Psoas muscle (tissue), 8 donors: ENCODE results near the gene TMEM267. TPM values are rescaled to one million over a fixed set of nuclear protein-coding genes. Genes with fewer than 3 reads are reported as not detected.

Source experiments
- ATAC-seq, 4 donors: fragments of 200-7000 bp; cut with Tn5 transposase; one replicate each; pipeline ENCODE4 v1.9.1; 2020; ENCODE audit warnings: moderate library complexity in 3 of 4, mild to moderate bottlenecking in 2 of 4
- DNase-seq, 2 donors: peaks; one replicate each; pipeline ENCODE4 v3.0.0-alpha.2; 2020
- H3K27ac ChIP-seq: fragments of 200-600 bp; one replicate; pipeline ENCODE4 v1.8.0; 2022
- H3K27me3 ChIP-seq, 3 donors: fragments of 200-600 bp in 1 of 3; one replicate each; pipeline versions ENCODE4 v1.6.1 to v1.8.0; 2013 to 2022; ENCODE audit warnings: low read length in 2 of 3, mild to moderate bottlenecking in 2 of 3, moderate library complexity in 1 of 3; ENCODE audit not compliant: insufficient read depth in 3 of 3
- H3K36me3 ChIP-seq, 2 donors: fragments of 200-600 bp in 1 of 2; one replicate each; pipeline versions ENCODE4 v1.6.1 to v1.8.0; 2013 to 2022; ENCODE audit warnings: low read depth in 1 of 2, mild to moderate bottlenecking in 1 of 2, moderate library complexity in 1 of 2; ENCODE audit not compliant: insufficient read depth in 1 of 2
- H3K4me1 ChIP-seq: fragments of 200-600 bp; one replicate; pipeline ENCODE4 v1.8.0; 2022
- H3K4me3 ChIP-seq: fragments of 200-600 bp; one replicate; pipeline ENCODE4 v1.8.0; 2022; ENCODE audit warnings: mild to moderate bottlenecking
- H3K9me3 ChIP-seq: fragments of 200-600 bp; one replicate; pipeline ENCODE4 v1.8.0; 2022
- CTCF ChIP-seq: fragments of 200-600 bp; IDR thresholded peaks from one replicate; pipeline ENCODE4 v1.8.0; 2022; ENCODE audit warnings: antibody characterized with exemption
- WGBS, 3 donors: extraction: QIAGEN DNeasy Blood & Tissue Kit; methylation state at CpG; one replicate each; pipeline versions ENCODE4 v1.1.6 to v1.1.7; 2013; 5-methylcytosine and 5-hydroxymethylcytosine counted together
- intact Hi-C, 2 donors: fragments of 100-400 bp; cut with DNase I; formaldehyde crosslinking; loops; one replicate each; pipeline versions ENCODE4 v1.11.0 to v1.14.2; 2022
- polyA plus RNA-seq, 3 donors: library from polyadenylated mRNA; stranded (reverse); fragments of 200-250 nt; gene quantifications; one replicate each; pipeline ENCODE4 v1.2.3, GENCODE V29; 2013
- total RNA-seq, 4 donors: library from RNA; stranded (reverse); fragmentation: NEBNext Ultra II Directional in 2 of 4; extraction: Animal tissue kit (Norgen Biotek cat#: 25700) in 2 of 4; gene quantifications; one replicate each; pipeline versions ENCODE4 v1.2.1 to v1.2.4, GENCODE V29; 2021 to 2023
- donor health status: healthy with polysubstance abuse.
- donor health status: DM: no; HTN: no; CAD: no; lungs with moderate emphysema.
- donor health status: Bipolar disorder and iron deficiency.
- donor health status: healthy.
- donor health status: DM: yes; HTN: yes; CAD: no.
- donor health status: DM: no; HTN: no; CAD: no.
- donor health status: DM: no; HTN: no; CAD: no.
- donor health status: DM: yes; HTN: yes; CAD: no.

TMEM267 gene
- total and polyA plus RNA-seq, 7 donors = 2.6 to 9.2 (median 5.9) TPM

DNA sequence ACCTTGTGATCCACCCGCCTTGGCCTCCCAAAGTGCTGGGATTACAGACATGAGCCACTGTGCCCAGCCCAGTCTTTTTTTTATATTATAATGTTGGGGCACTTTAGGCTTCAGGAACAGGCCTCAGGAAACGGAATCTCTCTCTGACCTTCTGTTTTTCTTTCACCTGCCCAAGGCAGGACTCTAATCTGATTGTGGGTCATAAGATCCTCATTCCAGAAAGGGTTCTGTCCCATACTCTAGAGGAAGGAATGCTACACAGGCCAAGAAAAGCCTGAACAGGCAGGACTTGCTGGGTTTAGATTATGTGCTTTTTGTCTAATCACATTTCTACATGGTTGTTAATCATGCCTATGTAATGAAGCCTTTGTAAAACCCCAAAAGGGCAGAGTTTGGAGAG, 69.7 kb downstream of the TMEM267 start:
- 79 to 90% (median 83%) methylated on average over 2 of the region's 2 CpGs for WGBS, 3 donors
- DNase-seq = no peak
- ATAC-seq = no peak
- Histone ChIP-seq H3K9me3 (no peaks in the 10 kb centered on the region), H3K27ac (no peak overlapping the region), H3K36me3 (no peaks in the 10 kb centered on the region), H3K4me3 (no peak overlapping the region), H3K4me1 (no peaks in the 10 kb centered on the region), H3K27me3 (no peaks in the 10 kb centered on the region)
- intact Hi-C loops = no loop called here
- TF ChIP-seq CTCF = no peak

- DNase-seq (no peak), ATAC-seq (no peak)
- no peaks in the 10 kb centered on the region for H3K4me1 ChIP-seq
- H3K27ac ChIP-seq = no peak overlapping the region
- no peak for TF ChIP-seq CTCF
- H3K36me3 ChIP-seq = no peaks in the 10 kb centered on the region
- no peaks in the 10 kb centered on the region for H3K27me3 ChIP-seq
- intact Hi-C loops = no loop called here
- 81 to 89% (median 85%) methylated on average over 1 of the region's 1 CpG for WGBS, 3 donors
- H3K4me3 ChIP-seq = no peak overlapping the region
- no peaks in the 10 kb centered on the region for H3K9me3 ChIP-seq
These were observed 71.0 kb downstream of the TMEM267 start for GRCh38 chr5:43412644-43413043.

- WGBS, 3 donors = 70 to 79% (median 73%) methylated on average over 6 of the region's 6 CpGs
- intact Hi-C loops = no loop called here
- no peak for TF ChIP-seq CTCF
- Histone ChIP-seq H3K27ac (no peak within 1 kb of the TSS), H3K4me1 (no peaks in the 10 kb centered on the region), H3K4me3 (no peak within 1 kb of the TSS), H3K9me3 (no peaks in the 10 kb centered on the region), H3K27me3 (no peaks in the 10 kb centered on the region), H3K36me3 (no peaks in the 10 kb centered on the region)
- ATAC-seq (no peak), DNase-seq (no peak)
These were observed 71.5 kb downstream of the TMEM267 start, which contains the start of gene CCL28 for GRCh38 chr5:43412156-43412555. CCL28 (minus strand) TSS chr5:43412391; CDS start chr5:43412316, 75 bp downstream.

DNA sequence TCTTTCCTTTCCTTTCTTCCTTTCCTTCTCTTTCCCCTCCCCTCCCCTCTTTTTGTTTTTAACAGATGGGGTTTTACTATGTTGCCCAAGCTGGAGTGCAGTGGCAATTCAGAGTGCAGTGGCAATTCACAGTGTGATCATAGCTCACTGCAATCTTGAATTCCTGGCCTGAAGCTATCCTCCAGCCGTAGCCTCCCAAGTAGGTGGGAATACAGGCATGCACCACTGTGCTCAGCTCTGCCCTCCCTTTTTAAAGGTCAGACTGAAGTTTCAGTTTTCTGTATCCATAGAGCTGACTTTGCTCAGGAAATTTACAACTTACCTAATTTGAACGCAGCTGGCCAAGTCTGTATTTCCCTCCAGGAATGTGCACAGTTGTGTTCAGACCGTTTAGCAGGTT, 72.2 kb downstream of the TMEM267 start:
- no peaks in the 10 kb centered on the region for H3K4me1 ChIP-seq
- H3K36me3 ChIP-seq = no peaks in the 10 kb centered on the region
- H3K27me3 ChIP-seq = no peaks in the 10 kb centered on the region
- no peak for ATAC-seq
- 18 to 23% (median 19%) methylated on average over 3 of the region's 3 CpGs for WGBS, 3 donors
- no peak for TF ChIP-seq CTCF
- intact Hi-C loops = no loop called here
- no peak overlapping the region for H3K4me3 ChIP-seq
- H3K9me3 ChIP-seq = no peaks in the 10 kb centered on the region
- H3K27ac ChIP-seq = no peak overlapping the region
- no peak for DNase-seq

DNA sequence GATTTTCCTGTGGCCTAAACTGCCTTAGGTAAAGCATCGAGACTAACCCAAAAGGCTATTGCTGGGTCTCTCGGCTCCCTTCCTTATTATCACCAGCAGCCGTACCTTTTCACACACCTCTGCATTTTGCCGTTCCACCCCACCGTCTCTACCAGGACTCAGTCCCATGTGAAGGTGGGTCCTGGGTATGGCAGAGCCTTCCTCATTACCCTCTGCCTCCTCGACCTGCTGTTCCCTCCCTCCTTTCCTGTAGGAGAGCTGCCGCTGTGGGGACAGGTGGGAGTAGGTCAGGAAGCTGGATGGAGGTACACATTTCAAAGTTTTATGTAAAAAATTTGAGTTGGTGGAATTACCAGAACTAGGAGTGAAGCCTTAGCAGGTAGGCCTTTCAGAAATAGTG, 73.3 kb downstream of the TMEM267 start:
- Histone ChIP-seq H3K36me3 (no peaks in the 10 kb centered on the region), H3K27me3 (no peaks in the 10 kb centered on the region), H3K4me1 (no peaks in the 10 kb centered on the region), H3K9me3 (no peaks in the 10 kb centered on the region), H3K4me3 (no peak overlapping the region), H3K27ac (no peak overlapping the region)
- TF ChIP-seq CTCF = no peak
- 83 to 87% (median 85%) methylated on average over 7 of the region's 7 CpGs for WGBS, 3 donors
- ATAC-seq = no peak
- DNase-seq = no peak
- intact Hi-C loops = no loop called here
